ENCODE measurements around the gene TRIM62.
"Not testable (repeated sequence)": the region's sequence is repeated elsewhere in the genome, so short reads cannot be mapped to it uniquely, and the experiment has no call there.

The TRIM62 gene

DNA sequence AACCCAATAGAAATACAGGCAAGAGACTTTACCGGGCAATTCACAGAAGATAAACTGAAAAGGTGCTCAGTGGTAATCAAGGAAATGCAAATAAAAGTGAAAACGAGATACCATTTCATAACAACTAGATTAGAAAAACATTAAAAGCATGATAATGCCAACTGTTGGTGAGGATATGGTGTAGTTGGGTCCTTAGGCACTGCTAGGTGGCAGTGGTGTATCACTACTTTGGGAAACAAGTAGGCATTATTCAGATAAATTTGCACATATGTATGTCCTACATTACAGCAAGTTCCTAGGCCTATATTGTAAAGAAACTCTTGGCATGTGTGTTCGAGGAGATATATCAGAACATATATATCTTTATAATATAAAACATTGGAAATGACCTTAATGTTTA, 69.9 kb downstream of the TRIM62 start:
- in situ Hi-C loops (cut with HindIII; ENCODE audit: low sequenced_read_pairs) = no loop called here

DNA sequence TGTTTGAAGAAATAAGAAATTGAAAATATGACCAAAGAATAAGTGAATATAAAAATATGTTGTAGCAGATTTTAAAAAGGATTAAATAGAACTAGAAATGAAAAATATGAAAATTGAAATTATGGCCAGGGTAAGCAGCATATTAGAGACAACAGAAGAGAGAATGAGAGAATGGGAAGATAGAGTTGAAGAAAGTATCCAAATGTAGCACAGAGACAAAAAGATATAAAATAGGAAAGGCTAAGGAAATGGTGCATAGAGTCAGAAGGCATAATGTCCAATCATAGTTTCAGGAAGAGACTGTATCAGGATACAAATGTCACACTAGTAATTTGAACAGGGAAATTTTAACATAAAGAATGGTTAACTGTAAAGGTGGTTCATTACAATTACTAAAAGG, 71.4 kb downstream of the TRIM62 start:
- in situ Hi-C loops (cut with HindIII; ENCODE audit: low sequenced_read_pairs) = no loop called here

DNA sequence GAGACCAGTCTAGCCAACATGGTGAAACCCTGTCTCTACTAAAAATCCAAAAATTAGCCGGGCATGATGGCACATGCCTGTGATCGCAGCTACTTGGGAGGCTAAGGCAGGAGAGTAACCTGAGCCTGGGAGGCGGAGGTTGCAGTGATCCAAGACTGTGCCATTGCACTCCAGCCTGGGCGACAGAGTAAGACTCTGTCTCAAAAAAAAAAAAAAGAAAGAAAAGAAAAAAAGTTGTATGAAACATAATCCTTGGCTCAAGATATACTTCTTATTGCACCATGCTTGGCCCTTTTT, 81.8 kb downstream of the TRIM62 start:
- in situ Hi-C loops (cut with HindIII; ENCODE audit: low sequenced_read_pairs) = not testable (repeated sequence)

- in situ Hi-C loops (cut with HindIII; ENCODE audit: low sequenced_read_pairs) = no loop called here
These were observed 82.3 kb downstream of the TRIM62 start for GRCh38 chr1:33099290-33100118.

- in situ Hi-C loops (cut with HindIII; ENCODE audit: low sequenced_read_pairs) = no loop called here
These were observed 83.5 kb downstream of the TRIM62 start for GRCh38 chr1:33098371-33098770.

DNA sequence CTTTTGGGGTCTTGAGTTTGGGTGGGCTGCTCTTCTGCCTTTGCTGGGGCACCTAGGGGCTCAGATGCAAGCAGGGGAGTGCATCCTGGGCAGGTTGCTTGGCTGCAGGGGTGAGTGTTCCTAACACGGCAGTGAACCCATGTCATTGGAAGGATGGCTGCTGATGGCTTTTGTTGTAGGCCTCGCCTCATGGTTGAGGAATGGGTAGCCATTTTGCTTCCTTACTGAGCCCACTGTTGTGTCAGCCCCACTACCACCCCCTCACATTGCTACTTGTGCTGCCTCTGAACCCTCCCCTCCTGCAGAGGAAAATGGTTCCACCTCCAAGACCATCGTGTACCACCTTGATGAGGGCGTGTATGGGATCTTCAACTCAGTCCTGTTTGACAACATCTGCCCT, 84.1 kb downstream of the TRIM62 start:
- in situ Hi-C loops (cut with HindIII; ENCODE audit: low sequenced_read_pairs) = no loop called here

DNA sequence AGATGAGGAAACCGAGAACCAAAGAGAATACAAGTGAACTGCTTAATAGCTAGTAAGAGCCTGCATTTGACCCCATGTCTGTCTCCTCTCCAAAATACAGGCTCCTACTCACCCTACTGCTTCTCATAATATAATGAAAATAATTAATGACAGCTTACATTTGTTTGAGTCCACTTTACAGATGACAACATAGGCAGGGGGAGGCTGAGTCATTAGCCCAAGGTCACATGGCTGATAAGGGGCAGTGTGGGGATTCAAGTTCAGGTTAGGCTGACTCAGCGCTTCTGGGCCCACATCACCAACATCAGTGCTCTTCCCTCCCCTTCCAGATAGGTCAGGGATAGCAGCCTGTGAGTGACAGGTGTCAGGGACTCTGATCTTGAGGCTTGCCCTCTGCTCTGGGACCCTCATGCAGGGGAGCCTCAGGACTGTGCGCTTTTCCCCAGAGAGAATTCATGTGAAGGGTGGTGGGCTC, 84.7 kb downstream of the TRIM62 start:
- in situ Hi-C loops (cut with HindIII; ENCODE audit: low sequenced_read_pairs) = no loop called here

GRCh38 chr1:33096363-33097005, 85.4 kb downstream of the TRIM62 start:
- in situ Hi-C loops (cut with HindIII; ENCODE audit: low sequenced_read_pairs) = no loop called here
